ENCODE measurements around the gene SCEL. TPM values are rescaled to one million over a fixed set of nuclear protein-coding genes. Genes with fewer than 3 reads are reported as not detected.

Gene SCEL
- not detected for total RNA-seq
- polyA plus RNA-seq: 0.05 TPM
- long read RNA-seq, donor 1: 0 reads
- long read RNA-seq, donor 2: 0 reads
- long read RNA-seq, donor 3: 0 reads
- long read RNA-seq, donor 4: 0 reads

GRCh38 chr13:77535448-77535847, at the start of gene SCEL:
SCEL (plus strand) TSS chr13:77535706; CDS start chr13:77555876, 20,170 bp downstream.
- H3K27ac ChIP-seq (ENCODE audit: low read length): no peak within 1 kb of the TSS
- no peaks in the 10 kb centered on the region for H3K27me3 ChIP-seq (ENCODE audit: control insufficient read depth, insufficient read depth)
- no peak for DNase-seq
- ATAC-seq: no peak
- no peak within 1 kb of the TSS for H3K4me3 ChIP-seq (ENCODE audit: low read length)
- 72% methylated on average over 1 of the region's 1 CpG for WGBS
- no peaks in the 10 kb centered on the region for H3K9me3 ChIP-seq (ENCODE audit: control insufficient read depth, low read length)
- intact Hi-C loops (cut with DNase I): no loop called here
- H3K4me1 ChIP-seq (ENCODE audit: control insufficient read depth, insufficient read depth, low read length): no peaks in the 10 kb centered on the region

GRCh38 chr13:77489566-77490337, 45.8 kb upstream of the SCEL start:
- ATAC-seq (no peak), DNase-seq (no peak)
- intact Hi-C loops (cut with DNase I): loop anchor here in 2 of 4 donors (5.0 to 10.0 kb wide), 2 partner anchors 83 to 215 kb away; no protein-coding TSS in a partner anchor
- no peak overlapping the region for H3K4me3 ChIP-seq (ENCODE audit: low read length)
- H3K4me1 ChIP-seq (ENCODE audit: control insufficient read depth, insufficient read depth, low read length): no peaks in the 10 kb centered on the region
- no peaks in the 10 kb centered on the region for H3K27me3 ChIP-seq (ENCODE audit: control insufficient read depth, insufficient read depth)
- H3K9me3 ChIP-seq (ENCODE audit: control insufficient read depth, low read length): no peaks in the 10 kb centered on the region
- WGBS: 84% methylated on average over 4 of the region's 4 CpGs
- no peak overlapping the region for H3K27ac ChIP-seq (ENCODE audit: low read length)

DNA sequence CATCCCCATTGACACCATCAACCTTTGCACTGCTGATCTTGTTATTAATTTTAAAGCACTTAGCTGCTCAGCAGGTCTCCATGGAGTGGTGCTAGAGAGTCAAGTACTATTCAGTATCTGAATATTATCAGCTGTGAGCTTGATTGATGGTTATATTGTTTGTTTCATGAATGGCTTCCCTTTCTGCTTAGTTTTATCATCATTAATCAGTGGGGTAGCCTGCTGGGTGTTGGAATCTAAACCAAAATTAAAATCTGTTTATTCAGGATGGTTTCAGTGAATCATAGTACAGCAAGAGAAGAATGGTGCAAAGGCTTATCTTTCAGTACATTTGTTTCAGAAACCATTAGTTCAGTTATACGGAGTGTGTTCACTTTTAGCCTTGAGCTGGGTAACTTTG, 42.5 kb upstream of the SCEL start:
- no peak overlapping the region for H3K27ac ChIP-seq (ENCODE audit: low read length)
- peak; percentile 71 to 78 for ATAC-seq
- no peaks in the 10 kb centered on the region for H3K4me1 ChIP-seq (ENCODE audit: control insufficient read depth, insufficient read depth, low read length)
- DNase-seq: no peak
- no peak overlapping the region for H3K4me3 ChIP-seq (ENCODE audit: low read length)
- H3K9me3 ChIP-seq (ENCODE audit: control insufficient read depth, low read length): no peaks in the 10 kb centered on the region
- intact Hi-C loops (cut with DNase I): loop anchor here in 1 of 4 donors (5.0 kb wide), 1 partner anchor 79 kb away; no protein-coding TSS in a partner anchor
- H3K27me3 ChIP-seq (ENCODE audit: control insufficient read depth, insufficient read depth): no peaks in the 10 kb centered on the region
- WGBS: 19% methylated on average over 1 of the region's 1 CpG

DNA sequence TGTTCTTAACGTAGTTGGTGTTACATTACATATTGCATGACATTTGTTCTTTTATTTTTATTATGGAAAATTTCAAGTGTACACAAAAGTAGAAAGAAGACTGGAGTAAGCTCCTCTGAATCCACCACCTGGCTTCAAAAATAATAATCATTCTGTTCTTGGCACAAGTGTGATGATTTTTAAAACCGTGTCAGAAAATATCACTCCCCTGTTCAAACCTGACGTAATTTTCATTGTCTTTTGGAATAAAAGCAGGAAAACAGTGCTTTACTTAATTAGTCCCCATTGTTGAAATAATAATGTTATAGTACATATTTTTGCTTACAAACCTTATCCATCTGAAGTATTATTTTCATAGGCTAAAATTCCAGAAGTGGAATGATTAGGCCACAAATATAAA, 41.3 kb upstream of the SCEL start:
- WGBS: 67% methylated on average over 3 of the region's 3 CpGs

GRCh38 chr13:77497350-77497749, 38.2 kb upstream of the SCEL start:
- Histone ChIP-seq H3K27me3 (ENCODE audit: control insufficient read depth, insufficient read depth) (no peaks in the 10 kb centered on the region), H3K4me3 (ENCODE audit: low read length) (no peak overlapping the region), H3K4me1 (ENCODE audit: control insufficient read depth, insufficient read depth, low read length) (no peaks in the 10 kb centered on the region), H3K9me3 (ENCODE audit: control insufficient read depth, low read length) (no peaks in the 10 kb centered on the region), H3K27ac (ENCODE audit: low read length) (no peak overlapping the region)
- DNase-seq (no peak), ATAC-seq (no peak)
- WGBS: 89% methylated on average over 3 of the region's 3 CpGs
- intact Hi-C loops (cut with DNase I): no loop called here

More for the DNA sequence above, 41.3 kb upstream of the SCEL start:
- H3K9me3 ChIP-seq (ENCODE audit: control insufficient read depth, low read length): no peaks in the 10 kb centered on the region
- DNase-seq (no peak), ATAC-seq (no peak)
- H3K27ac ChIP-seq (ENCODE audit: low read length): no peak overlapping the region
- intact Hi-C loops (cut with DNase I): loop anchor here in 1 of 4 donors (5.0 kb wide), 1 partner anchor 78 kb away; no protein-coding TSS in a partner anchor
- H3K4me1 ChIP-seq (ENCODE audit: control insufficient read depth, insufficient read depth, low read length): no peaks in the 10 kb centered on the region
- H3K4me3 ChIP-seq (ENCODE audit: low read length): no peak overlapping the region
- no peaks in the 10 kb centered on the region for H3K27me3 ChIP-seq (ENCODE audit: control insufficient read depth, insufficient read depth)

DNA sequence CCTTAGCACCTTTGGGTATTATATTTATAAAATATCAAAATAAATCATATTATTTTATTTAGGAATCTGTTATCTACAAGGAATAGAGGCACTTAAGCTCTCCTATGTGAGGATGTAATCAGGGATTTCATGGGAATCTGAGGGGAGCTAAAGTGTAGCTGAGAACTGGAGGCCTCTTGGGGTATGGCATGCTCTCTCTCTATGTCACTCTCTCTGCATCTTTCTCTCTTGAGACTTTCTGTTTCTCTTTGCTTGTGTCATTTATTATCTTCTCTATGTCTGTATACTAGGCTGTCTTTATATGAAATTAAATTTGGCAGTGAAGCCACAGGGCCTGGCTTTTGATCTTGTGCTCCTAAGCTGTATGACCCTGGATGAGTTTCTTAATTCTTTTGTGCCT, 37.7 kb upstream of the SCEL start:
- H3K4me1 ChIP-seq (ENCODE audit: control insufficient read depth, insufficient read depth, low read length): no peaks in the 10 kb centered on the region
- H3K27ac ChIP-seq (ENCODE audit: low read length): no peak overlapping the region
- H3K9me3 ChIP-seq (ENCODE audit: control insufficient read depth, low read length): no peaks in the 10 kb centered on the region
- no peak overlapping the region for H3K4me3 ChIP-seq (ENCODE audit: low read length)
- ATAC-seq (no peak), DNase-seq (no peak)
- intact Hi-C loops (cut with DNase I): no loop called here
- H3K27me3 ChIP-seq (ENCODE audit: control insufficient read depth, insufficient read depth): no peaks in the 10 kb centered on the region

DNA sequence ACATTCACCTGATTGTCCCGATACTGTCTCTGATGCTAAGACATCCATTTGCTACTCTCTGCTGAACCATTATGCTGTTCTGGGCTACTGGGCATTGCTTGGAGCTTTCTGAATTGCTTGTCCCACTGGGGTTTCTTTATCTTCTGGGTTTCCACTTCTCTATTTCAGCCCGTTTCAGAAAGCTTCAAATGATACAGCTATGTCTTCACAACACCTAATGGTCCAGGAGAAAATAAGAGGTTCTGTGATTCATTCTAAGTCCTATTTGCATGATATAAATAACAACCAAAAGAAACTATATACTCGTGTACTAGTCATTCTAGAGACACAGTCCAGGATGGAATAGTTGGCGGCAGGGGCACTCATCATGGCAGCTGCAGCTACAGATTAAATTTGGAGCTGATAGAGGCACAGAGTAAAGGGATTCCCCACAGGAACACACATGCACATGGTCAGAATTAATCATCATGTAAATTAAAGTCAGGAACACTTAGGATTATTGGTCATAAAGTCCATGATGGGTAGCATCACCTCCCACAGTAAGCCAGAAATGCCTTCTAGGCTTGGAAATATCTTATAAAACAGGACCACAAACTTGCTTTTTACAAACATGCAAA, 33.3 kb upstream of the SCEL start:
- Histone ChIP-seq H3K9me3 (ENCODE audit: control insufficient read depth, low read length) (no peaks in the 10 kb centered on the region), H3K4me1 (ENCODE audit: control insufficient read depth, insufficient read depth, low read length) (no peaks in the 10 kb centered on the region), H3K27me3 (ENCODE audit: control insufficient read depth, insufficient read depth) (no peaks in the 10 kb centered on the region), H3K27ac (ENCODE audit: low read length) (no peak overlapping the region), H3K4me3 (ENCODE audit: low read length) (no peak overlapping the region)
- no peak for DNase-seq
- WGBS: 67% methylated on average over 4 of the region's 4 CpGs
- ATAC-seq: no peak
- intact Hi-C loops (cut with DNase I): no loop called here

GRCh38 chr13:77503398-77503797, 32.1 kb upstream of the SCEL start:
- H3K4me3 ChIP-seq (ENCODE audit: low read length): no peak overlapping the region
- DNase-seq (no peak), ATAC-seq (no peak)
- H3K4me1 ChIP-seq (ENCODE audit: control insufficient read depth, insufficient read depth, low read length): no peaks in the 10 kb centered on the region
- H3K27me3 ChIP-seq (ENCODE audit: control insufficient read depth, insufficient read depth): no peaks in the 10 kb centered on the region
- intact Hi-C loops (cut with DNase I): no loop called here
- no peaks in the 10 kb centered on the region for H3K9me3 ChIP-seq (ENCODE audit: control insufficient read depth, low read length)
- 80% methylated on average over 5 of the region's 5 CpGs for WGBS
- no peak overlapping the region for H3K27ac ChIP-seq (ENCODE audit: low read length)

DNA sequence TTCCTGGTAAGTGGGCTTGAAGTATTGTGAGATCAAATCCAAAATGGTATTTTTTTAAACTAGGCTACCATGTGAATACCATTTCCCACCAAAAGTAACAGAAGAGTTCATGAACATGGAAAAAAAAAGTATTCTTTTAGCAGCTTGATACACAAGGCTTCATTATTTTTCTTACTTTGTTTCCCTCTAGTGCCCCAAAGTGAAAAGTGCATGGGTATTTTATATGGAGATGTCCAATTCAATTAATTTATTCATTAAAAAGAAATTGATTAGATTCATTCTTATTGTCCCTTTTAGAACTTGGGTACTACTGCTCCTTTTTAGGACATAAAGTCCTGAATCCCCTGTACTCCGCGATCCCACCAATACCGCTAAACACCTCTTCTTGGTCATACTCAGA, 28.6 kb upstream of the SCEL start:
- Histone ChIP-seq H3K9me3 (ENCODE audit: control insufficient read depth, low read length) (no peaks in the 10 kb centered on the region), H3K4me1 (ENCODE audit: control insufficient read depth, insufficient read depth, low read length) (no peaks in the 10 kb centered on the region), H3K4me3 (ENCODE audit: low read length) (no peak overlapping the region), H3K27ac (ENCODE audit: low read length) (no peak overlapping the region), H3K27me3 (ENCODE audit: control insufficient read depth, insufficient read depth) (no peaks in the 10 kb centered on the region)
- intact Hi-C loops (cut with DNase I): no loop called here
- WGBS: 96% methylated on average over 3 of the region's 3 CpGs
- ATAC-seq: no peak
- no peak for DNase-seq

GRCh38 chr13:77507931-77508776, 27.4 kb upstream of the SCEL start:
- no peak for DNase-seq
- Histone ChIP-seq H3K4me3 (ENCODE audit: low read length) (no peak overlapping the region), H3K27ac (ENCODE audit: low read length) (no peak overlapping the region), H3K4me1 (ENCODE audit: control insufficient read depth, insufficient read depth, low read length) (no peaks in the 10 kb centered on the region), H3K27me3 (ENCODE audit: control insufficient read depth, insufficient read depth) (no peaks in the 10 kb centered on the region), H3K9me3 (ENCODE audit: control insufficient read depth, low read length) (no peaks in the 10 kb centered on the region)
- ATAC-seq: peak in 1 of 2 donors; percentile 60
- WGBS: 55% methylated on average over 5 of the region's 5 CpGs
- intact Hi-C loops (cut with DNase I): no loop called here

All from right cardiac atrium (tissue), 5 donors.